Activated CD4-positive, alpha-beta memory T cell treated with anti-CD3 and anti-CD28 coated beads for 36 hours (primary cell): ENCODE results near the gene PRR14L. TPM values are rescaled to one million over a fixed set of nuclear protein-coding genes. Genes with fewer than 3 reads are reported as not detected.
"Not testable (repeated sequence)": the region's sequence is repeated elsewhere in the genome, so short reads cannot be mapped to it uniquely, and the experiment has no call there.

Experiments
- CTCF ChIA-PET: fragments of 350-600 bp; sonication (Branson Sonifier 250); formaldehyde crosslinking; loops from one replicate; lab custom pipeline; 2021; ENCODE audit warnings: antibody characterized with exemption, inconsistent platforms; lab: Charles Lee
- POLR2A ChIA-PET: fragments of 350-600 bp; sonication (Branson Sonifier 250); formaldehyde crosslinking; loops from one replicate; lab custom pipeline; 2021; ENCODE audit warnings: antibody characterized with exemption; lab: Charles Lee
- DNase-seq: peaks from one replicate; pipeline ENCODE4 v3.0.0-alpha.2; 2020
- H3K27ac Mint-ChIP-seq: one replicate; pipeline ENCODE4 v1.8.0; 2021; ENCODE audit warnings: mixed read lengths
- H3K27me3 Mint-ChIP-seq: one replicate; pipeline ENCODE4 v1.8.0; 2021; ENCODE audit warnings: mixed read lengths
- H3K36me3 Mint-ChIP-seq: one replicate; pipeline ENCODE4 v1.8.0; 2021; ENCODE audit warnings: mixed read lengths
- H3K4me1 Mint-ChIP-seq: one replicate; pipeline ENCODE4 v1.8.0; 2021; ENCODE audit warnings: low read depth, mixed read lengths
- H3K4me3 Mint-ChIP-seq: one replicate; pipeline ENCODE4 v1.8.0; 2021; ENCODE audit warnings: mild to moderate bottlenecking, mixed read lengths
- H3K9me3 Mint-ChIP-seq: one replicate; pipeline ENCODE4 v1.8.0; 2021; ENCODE audit warnings: mixed read lengths
- intact Hi-C: fragments of 100-400 bp; cut with micrococcal nuclease; formaldehyde crosslinking; loops from one replicate; pipeline ENCODE4 v1.15.1; 2023
- total RNA-seq, 2 experiments: library from RNA; stranded (reverse); gene quantifications; one replicate each; pipeline ENCODE4 v1.2.3, GENCODE V29; 2021

PRR14L gene
- total RNA-seq, 2 experiments from 2014 or later = 41.3 to 45.2 TPM

- peaks cover 13% of the 10 kb centered on the region for H3K4me1 Mint-ChIP-seq
- H3K27me3 Mint-ChIP-seq = no peaks in the 10 kb centered on the region
- H3K9me3 Mint-ChIP-seq = no peaks in the 10 kb centered on the region
- DNase-seq = no peak
- CTCF ChIA-PET = interaction anchor here (6.6 kb wide), 1 partner anchor 15 kb away, joined by 75 read pairs; the partner anchor contains the start of gene PISD
- POLR2A ChIA-PET = interaction anchor here (0.7 kb wide), 1 partner anchor 156 kb away, joined by 3 read pairs; no protein-coding TSS in a partner anchor
- intact Hi-C loops = loop anchor here (5.0 kb wide), 1 partner anchor 74 kb away; the partner anchor contains the start of genes DEPDC5 and PRR14L
- no peaks in the 10 kb centered on the region for H3K36me3 Mint-ChIP-seq
- H3K27ac Mint-ChIP-seq = no peak overlapping the region
- H3K4me3 Mint-ChIP-seq = no peak overlapping the region
Measured at GRCh38 chr22:31678748-31679147, 71.2 kb downstream of the PRR14L start.

- peak overlapping the region; percentile 72 for H3K27ac Mint-ChIP-seq
- H3K27me3 Mint-ChIP-seq = no peaks in the 10 kb centered on the region
- POLR2A ChIA-PET = interaction anchor here (0.8 to 1.4 kb wide), 3 partner anchors 15 to 275 kb away, joined by 3 to 15 read pairs (median 3); partner anchors contain the start of gene PISD
- H3K9me3 Mint-ChIP-seq = no peaks in the 10 kb centered on the region
- peaks cover 13% of the 10 kb centered on the region for H3K4me1 Mint-ChIP-seq
- DNase-seq = peak; percentile 96
- intact Hi-C loops = loop anchor here (1.0 to 5.0 kb wide), 2 partner anchors 11 to 76 kb away; partner anchors contain the start of genes DEPDC5 and PRR14L
- CTCF ChIA-PET = interaction anchor here (0.6 to 6.6 kb wide), 6 partner anchors 9 to 294 kb away, joined by 3 to 75 read pairs (median 6); partner anchors contain the start of gene PISD
- H3K4me3 Mint-ChIP-seq = peak overlapping the region; percentile 74
- no peaks in the 10 kb centered on the region for H3K36me3 Mint-ChIP-seq
Measured at GRCh38 chr22:31676700-31677099, 73.2 kb downstream of the PRR14L start.

GRCh38 chr22:31674219-31674618 lies 75.7 kb downstream of the PRR14L start:
- peaks cover 13% of the 10 kb centered on the region for H3K4me1 Mint-ChIP-seq
- CTCF ChIA-PET = interaction anchor here (6.6 kb wide), 1 partner anchor 11 kb away, joined by 75 read pairs; the partner anchor contains the start of gene PISD
- intact Hi-C loops, H3K4me3 Mint-ChIP-seq, H3K27me3 Mint-ChIP-seq, H3K27ac Mint-ChIP-seq, H3K9me3 Mint-ChIP-seq, DNase-seq, POLR2A ChIA-PET, H3K36me3 Mint-ChIP-seq: not testable (repeated sequence)

GRCh38 chr22:31668849-31669248 lies 81.1 kb downstream of the PRR14L start:
- H3K4me1 Mint-ChIP-seq, H3K27me3 Mint-ChIP-seq, H3K4me3 Mint-ChIP-seq, H3K36me3 Mint-ChIP-seq, H3K27ac Mint-ChIP-seq, DNase-seq, H3K9me3 Mint-ChIP-seq: not testable (repeated sequence)
- POLR2A ChIA-PET = interaction anchor here (0.6 kb wide), 2 partner anchors 83 to 305 kb away, joined by 3 to 4 read pairs; no protein-coding TSS in a partner anchor
- intact Hi-C loops = loop anchor here (10.0 kb wide), 2 partner anchors 386 to 806 kb away; partner anchors contain the start of gene FBXO7
- CTCF ChIA-PET = interaction anchor here (0.8 to 3.0 kb wide), 3 partner anchors 13 to 302 kb away, joined by 3 to 13 read pairs (median 9); no protein-coding TSS in a partner anchor

GRCh38 chr22:31662668-31663037 lies 87.3 kb downstream of the PRR14L start:
- Mint-ChIP-seq H3K4me3 (peak overlapping the region; percentile 98), H3K36me3 (peaks cover 5% of the 10 kb centered on the region), H3K27ac (peak overlapping the region; percentile 94), H3K4me1 (peaks cover 35% of the 10 kb centered on the region), H3K27me3 (peaks cover 2% of the 10 kb centered on the region), H3K9me3 (no peaks in the 10 kb centered on the region)
- intact Hi-C loops = loop anchor here (1.0 to 10.0 kb wide), 8 partner anchors 32 to 812 kb away; partner anchors contain the start of genes FBXO7, PRR14L, SFI1 and YWHAH
- ChIA-PET CTCF (interaction anchor here (0.9 to 6.5 kb wide), 8 partner anchors 14 to 309 kb away, joined by 3 to 76 read pairs (median 3); partner anchors contain the start of gene DEPDC5), POLR2A (interaction anchor here (1.2 to 2.1 kb wide), 8 partner anchors 14 to 370 kb away, joined by 3 to 15 read pairs (median 6); partner anchors contain the start of genes DEPDC5, PIK3IP1 and PRR14L)
- DNase-seq = no peak

- no peaks in the 10 kb centered on the region for H3K9me3 Mint-ChIP-seq
Measured at GRCh38 chr22:31661851-31662667, 87.9 kb downstream of the PRR14L start, which contains the start of gene PISD. Gene PISD, minus strand, starts transcription at chr22:31662215. Its CDS starts 7 bp downstream, at chr22:31662208.

GRCh38 chr22:31660860-31661341 lies 89.0 kb downstream of the PRR14L start:
- CTCF ChIA-PET = interaction anchor here (0.6 to 6.5 kb wide), 6 partner anchors 15 to 553 kb away, joined by 3 to 76 read pairs (median 6); no protein-coding TSS in a partner anchor
- not testable (repeated sequence) for H3K9me3 Mint-ChIP-seq, H3K27me3 Mint-ChIP-seq, H3K36me3 Mint-ChIP-seq
- peak; percentile 82 for DNase-seq
- Mint-ChIP-seq H3K27ac (peak overlapping the region; percentile 94), H3K4me3 (peak overlapping the region; percentile 98), H3K4me1 (peaks cover 35% of the 10 kb centered on the region)
- POLR2A ChIA-PET = interaction anchor here (0.8 to 2.4 kb wide), 7 partner anchors 14 to 310 kb away, joined by 3 to 15 read pairs (median 6); partner anchors contain the start of gene PRR14L
- intact Hi-C loops = loop anchor here (2.0 to 10.0 kb wide), 5 partner anchors 14 to 814 kb away; partner anchors contain the start of gene FBXO7

More at GRCh38 chr22:31661851-31662667, 87.9 kb downstream of the PRR14L start, which contains the start of gene PISD:
- CTCF ChIA-PET = interaction anchor here (0.8 to 6.5 kb wide), 11 partner anchors 14 to 310 kb away, joined by 3 to 76 read pairs (median 3); partner anchors contain the start of gene DEPDC5
- peak within 1 kb of the TSS; percentile 94 for H3K27ac Mint-ChIP-seq
- peaks cover 35% of the 10 kb centered on the region for H3K4me1 Mint-ChIP-seq
- H3K27me3 Mint-ChIP-seq = peaks cover 2% of the 10 kb centered on the region
- peaks cover 5% of the 10 kb centered on the region for H3K36me3 Mint-ChIP-seq
- intact Hi-C loops = loop anchor here (1.0 to 10.0 kb wide), 9 partner anchors 15 to 813 kb away; partner anchors contain the start of genes FBXO7, PRR14L, SFI1 and YWHAH
- peak; percentile 98 for DNase-seq
- peak within 1 kb of the TSS; percentile 98 for H3K4me3 Mint-ChIP-seq
- POLR2A ChIA-PET = interaction anchor here (0.8 to 2.4 kb wide), 12 partner anchors 15 to 372 kb away, joined by 3 to 15 read pairs (median 6); partner anchors contain the start of genes DEPDC5, PIK3IP1 and PRR14L

- Mint-ChIP-seq H3K27ac (no peak overlapping the region), H3K36me3 (peaks cover 5% of the 10 kb centered on the region), H3K4me3 (no peak overlapping the region), H3K27me3 (peaks cover 2% of the 10 kb centered on the region), H3K4me1 (peaks cover 34% of the 10 kb centered on the region), H3K9me3 (no peaks in the 10 kb centered on the region)
- ChIA-PET CTCF (no interaction called here), POLR2A (interaction anchor here (0.6 kb wide), 1 partner anchor 153 kb away, joined by 3 read pairs; no protein-coding TSS in a partner anchor)
- intact Hi-C loops = no loop called here
- DNase-seq = no peak
Measured at GRCh38 chr22:31659246-31659645, 90.7 kb downstream of the PRR14L start.

- CTCF ChIA-PET = interaction anchor here (1.0 to 1.3 kb wide), 3 partner anchors 11 to 20 kb away, joined by 3 to 4 read pairs (median 4); no protein-coding TSS in a partner anchor
- Mint-ChIP-seq H3K4me3 (no peak overlapping the region), H3K4me1 (peaks cover 43% of the 10 kb centered on the region), H3K27ac (no peak overlapping the region), H3K36me3 (peaks cover 5% of the 10 kb centered on the region), H3K9me3 (no peaks in the 10 kb centered on the region), H3K27me3 (no peaks in the 10 kb centered on the region)
- POLR2A ChIA-PET = no interaction called here
- intact Hi-C loops = no loop called here
- no peak for DNase-seq
Measured at GRCh38 chr22:31654408-31654807, 95.5 kb downstream of the PRR14L start.

GRCh38 chr22:31653944-31654343 lies 96.0 kb downstream of the PRR14L start:
- DNase-seq = no peak
- intact Hi-C loops = no loop called here
- Mint-ChIP-seq H3K4me3 (no peak overlapping the region), H3K27me3 (no peaks in the 10 kb centered on the region), H3K27ac (peak overlapping the region; percentile 2), H3K9me3 (no peaks in the 10 kb centered on the region), H3K4me1 (peaks cover 39% of the 10 kb centered on the region), H3K36me3 (peaks cover 8% of the 10 kb centered on the region)
- POLR2A ChIA-PET = no interaction called here
- CTCF ChIA-PET = interaction anchor here (1.0 kb wide), 1 partner anchor 12 kb away, joined by 4 read pairs; no protein-coding TSS in a partner anchor
